GM12865 (cell line): ENCODE data around the gene ABCC8.

Experiments used
- DNase-seq: peaks from one replicate; pipeline ENCODE4 v3.0.0; 2010; ENCODE audit warnings: low read depth
- H3K4me3 ChIP-seq: 2 replicates; pipeline ENCODE4 v1.5.1; 2011; ENCODE audit warnings: mild to moderate bottlenecking, low read depth, low read length, control low read depth
- TF ChIP-seq, protein P1 (sequence below): IDR thresholded peaks from 2 replicates; pipeline ENCODE4 v1.5.1; 2011; ENCODE audit warnings: low read length, control low read depth, low read depth, inconsistent platforms; ENCODE audit not compliant: insufficient read depth; ENCODE audit errors: missing control alignments

Gene ABCC8

DNA sequence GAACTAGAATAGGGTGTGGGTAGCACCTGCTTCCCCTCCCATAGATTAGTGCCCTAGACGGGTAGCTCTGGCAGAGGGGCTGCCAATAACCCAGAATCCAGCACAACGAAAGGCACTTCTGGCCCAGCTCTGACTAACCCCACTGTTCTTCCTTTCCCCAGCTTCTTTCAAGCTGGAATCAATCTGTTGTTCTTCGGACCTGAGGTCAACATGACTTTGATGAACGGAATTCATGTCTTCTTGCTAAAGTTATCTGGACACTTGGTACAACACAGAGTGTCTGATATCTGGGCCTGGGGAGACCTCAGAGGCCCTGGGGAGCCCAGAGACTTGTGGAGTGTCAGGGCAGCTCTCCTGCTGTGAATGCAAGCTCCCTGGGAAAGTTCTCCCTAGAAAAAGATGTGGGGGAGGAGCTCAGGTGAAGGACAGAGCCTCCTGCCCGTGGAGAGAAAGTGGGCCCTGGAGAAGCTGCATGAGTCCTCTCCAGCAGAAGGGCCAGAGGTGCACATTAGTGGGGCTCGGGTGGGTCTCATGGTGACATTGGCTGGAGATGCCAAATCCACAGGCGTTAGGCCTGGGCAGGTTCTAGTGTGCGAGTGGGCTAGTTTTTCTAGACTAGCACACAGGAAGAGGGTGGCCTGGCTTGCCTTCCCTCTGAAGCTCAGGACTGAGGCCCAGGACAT lies 94.5 kb downstream of the ABCC8 start:
- H3K4me3 ChIP-seq, result no peak overlapping the region
- TF ChIP-seq, protein P1, sequence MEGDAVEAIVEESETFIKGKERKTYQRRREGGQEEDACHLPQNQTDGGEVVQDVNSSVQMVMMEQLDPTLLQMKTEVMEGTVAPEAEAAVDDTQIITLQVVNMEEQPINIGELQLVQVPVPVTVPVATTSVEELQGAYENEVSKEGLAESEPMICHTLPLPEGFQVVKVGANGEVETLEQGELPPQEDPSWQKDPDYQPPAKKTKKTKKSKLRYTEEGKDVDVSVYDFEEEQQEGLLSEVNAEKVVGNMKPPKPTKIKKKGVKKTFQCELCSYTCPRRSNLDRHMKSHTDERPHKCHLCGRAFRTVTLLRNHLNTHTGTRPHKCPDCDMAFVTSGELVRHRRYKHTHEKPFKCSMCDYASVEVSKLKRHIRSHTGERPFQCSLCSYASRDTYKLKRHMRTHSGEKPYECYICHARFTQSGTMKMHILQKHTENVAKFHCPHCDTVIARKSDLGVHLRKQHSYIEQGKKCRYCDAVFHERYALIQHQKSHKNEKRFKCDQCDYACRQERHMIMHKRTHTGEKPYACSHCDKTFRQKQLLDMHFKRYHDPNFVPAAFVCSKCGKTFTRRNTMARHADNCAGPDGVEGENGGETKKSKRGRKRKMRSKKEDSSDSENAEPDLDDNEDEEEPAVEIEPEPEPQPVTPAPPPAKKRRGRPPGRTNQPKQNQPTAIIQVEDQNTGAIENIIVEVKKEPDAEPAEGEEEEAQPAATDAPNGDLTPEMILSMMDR, result no peak
- DNase-seq, result no peak

DNA sequence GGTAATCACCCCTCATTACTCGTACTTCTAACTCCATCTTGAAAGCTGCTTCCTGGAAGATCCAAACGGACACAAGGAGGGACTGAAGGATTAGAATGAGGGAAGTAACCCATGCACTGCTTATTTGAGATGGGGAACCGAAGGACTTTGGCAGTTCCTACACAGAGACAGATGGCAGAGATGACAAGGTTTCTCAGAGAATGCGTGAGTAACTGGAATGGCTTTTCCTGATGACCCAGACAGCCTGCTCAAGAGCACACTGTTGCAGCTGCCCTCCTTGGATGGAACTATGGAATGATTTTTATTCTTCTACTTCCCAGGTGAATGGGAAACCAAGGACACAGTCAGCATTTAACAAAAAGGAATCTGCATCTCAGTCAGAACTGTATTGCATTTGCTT lies 95.5 kb downstream of the ABCC8 start:
- TF ChIP-seq, protein P1, result no peak
- H3K4me3 ChIP-seq, result no peak overlapping the region
- DNase-seq, result no peak

DNA sequence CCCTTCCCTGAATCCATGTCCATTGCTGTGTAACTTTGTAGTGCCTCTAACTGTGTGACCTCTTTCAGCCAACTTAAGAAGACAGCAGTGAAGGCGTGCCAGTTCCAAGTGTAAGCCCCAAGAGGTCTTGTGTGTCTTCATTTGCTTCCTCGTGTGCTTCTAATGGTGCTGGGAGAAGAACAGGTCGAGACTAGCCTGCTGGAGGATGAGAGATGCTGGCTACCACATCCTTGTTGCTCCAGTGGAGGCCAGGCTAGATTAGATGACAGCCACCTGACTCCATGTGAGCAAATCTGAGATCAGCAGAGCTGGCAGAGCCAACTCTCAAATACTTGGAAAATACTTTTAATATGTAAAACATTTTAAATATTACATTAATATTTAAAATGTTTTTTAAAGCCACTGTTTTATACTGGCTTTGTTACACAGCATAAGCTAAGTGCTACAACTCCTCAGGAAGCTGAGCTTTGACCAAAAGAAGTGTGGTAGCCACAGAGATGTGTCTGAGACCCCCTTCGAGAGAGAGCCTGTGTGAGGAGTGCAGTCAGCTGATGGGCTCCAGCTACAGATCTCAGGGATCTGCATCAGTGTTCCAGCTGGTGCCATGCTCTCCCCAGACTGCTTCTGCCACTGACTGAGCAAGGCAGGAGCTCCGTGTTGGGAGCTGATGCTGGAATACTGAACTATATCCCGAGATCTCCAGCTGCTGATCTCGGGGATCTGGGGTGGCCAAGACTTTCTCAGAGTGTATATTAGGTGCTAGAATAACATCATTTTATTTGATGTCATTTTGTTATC lies 97.1 kb downstream of the ABCC8 start:
- TF ChIP-seq, protein P1, result no peak
- H3K4me3 ChIP-seq, result no peak overlapping the region
- DNase-seq, result no peak

DNA sequence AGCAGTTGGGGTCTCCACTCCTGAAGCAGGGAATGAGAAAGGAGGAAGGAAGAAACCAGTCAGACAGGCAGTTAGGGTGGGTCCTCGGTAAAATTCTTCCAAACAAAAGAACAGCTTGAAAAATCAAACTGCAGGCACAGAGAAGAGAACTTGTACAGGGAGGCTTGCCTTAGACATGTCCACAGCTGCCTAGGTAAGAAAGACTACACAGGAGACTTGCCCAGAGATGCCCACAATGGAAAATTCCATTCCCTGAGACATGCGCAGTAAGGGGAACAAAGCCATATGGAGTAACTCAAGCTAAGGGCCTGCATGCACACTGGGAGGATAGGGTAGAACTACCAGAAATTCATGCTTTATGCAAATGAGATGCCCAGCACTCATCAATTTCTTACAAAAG lies 98.0 kb downstream of the ABCC8 start:
- TF ChIP-seq, protein P1, result no peak
- no peak overlapping the region for H3K4me3 ChIP-seq
- DNase-seq, result no peak

DNA sequence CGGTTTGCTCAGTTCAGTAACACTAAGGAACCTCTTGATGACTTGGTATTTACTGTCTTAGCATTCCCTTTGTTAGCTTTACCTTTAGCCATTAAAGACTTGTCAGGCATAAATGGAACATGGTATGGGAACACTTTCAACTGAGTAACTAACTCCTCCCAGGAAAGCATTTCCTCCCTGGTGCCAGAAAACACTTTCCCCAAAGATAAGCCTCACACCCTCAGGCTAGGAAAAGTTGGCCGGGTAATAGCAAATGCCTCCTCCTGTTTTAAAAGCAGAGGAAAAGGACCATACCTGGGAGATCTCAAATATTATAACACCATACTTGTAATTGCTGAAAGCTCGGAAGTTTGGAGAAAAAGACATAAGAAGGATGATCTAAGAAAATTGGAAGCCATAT lies 100.2 kb downstream of the ABCC8 start:
- no peak overlapping the region for H3K4me3 ChIP-seq
- TF ChIP-seq, protein P1, result no peak
- DNase-seq, result no peak

DNA sequence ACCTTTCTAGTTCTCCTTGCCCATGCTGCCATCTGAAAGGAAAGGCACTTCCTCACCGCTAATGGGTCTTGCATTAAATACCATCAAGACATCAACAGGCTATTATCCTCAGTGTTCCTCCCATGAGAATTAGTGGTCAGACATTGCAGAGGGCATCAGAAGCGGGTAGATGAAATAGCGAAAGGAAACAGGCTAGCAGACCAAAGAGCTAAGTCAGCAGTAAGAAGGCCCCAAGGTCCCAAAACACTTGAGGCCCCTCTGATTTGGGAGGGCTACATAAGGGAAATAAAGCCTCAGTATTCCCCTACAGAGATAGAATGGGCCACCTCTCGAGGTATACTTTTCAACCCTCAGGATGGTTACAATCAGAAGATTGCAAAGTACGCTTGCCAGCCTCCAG lies 101.1 kb downstream of the ABCC8 start:
- no peak overlapping the region for H3K4me3 ChIP-seq
- TF ChIP-seq, protein P1, result no peak
- DNase-seq, result no peak
